ENCODE data around the gene DNAJC11. TPM values are rescaled to one million over a fixed set of nuclear protein-coding genes. Genes with fewer than 3 reads are reported as not detected.
"Not testable (repeated sequence)": the region's sequence is repeated elsewhere in the genome, so short reads cannot be mapped to it uniquely, and the experiment has no call there.

The DNAJC11 gene
- total and polyA plus RNA-seq, 2 experiments from 2014 or later, result 64.7 to 67.9 TPM

- Histone ChIP-seq H3K4me1 (ENCODE audit: low read depth) (peaks cover 11% of the 10 kb centered on the region), H3K9me3 (ENCODE audit: low read depth) (no peaks in the 10 kb centered on the region), H3K27ac (no peak overlapping the region), H3K36me3 (no peaks in the 10 kb centered on the region), H3K4me3 (no peak overlapping the region), H3K27me3 (peaks cover 13% of the 10 kb centered on the region)
- no peak for TF ChIP-seq CTCF (IDR thresholded peaks at IDR 0.05; ENCODE audit: low read depth, low read length)
- DNase-seq (ENCODE audit: low read depth in 1 of 2, low spot score in 1 of 2), result no peak
These were observed 3.1 kb upstream of the DNAJC11 start for GRCh38 chr1:6704746-6705145.

GRCh38 chr1:6703016-6703415, 1.4 kb upstream of the DNAJC11 start:
- Histone ChIP-seq H3K9me3 (ENCODE audit: low read depth) (no peaks in the 10 kb centered on the region), H3K27me3 (peaks cover 11% of the 10 kb centered on the region), H3K4me1 (ENCODE audit: low read depth) (peaks cover 11% of the 10 kb centered on the region), H3K36me3 (no peaks in the 10 kb centered on the region), H3K27ac (no peak overlapping the region), H3K4me3 (no peak overlapping the region)
- TF ChIP-seq CTCF (IDR thresholded peaks at IDR 0.05; ENCODE audit: low read depth, low read length), result no peak
- no peak for DNase-seq (ENCODE audit: low read depth in 1 of 2, low spot score in 1 of 2)

GRCh38 chr1:6700853-6701436, 671 bp downstream of the DNAJC11 start:
- Histone ChIP-seq H3K9me3 (ENCODE audit: low read depth) (no peaks in the 10 kb centered on the region), H3K27me3 (no peaks in the 10 kb centered on the region), H3K36me3 (no peaks in the 10 kb centered on the region), H3K4me3 (peak overlapping the region; percentile 99), H3K4me1 (ENCODE audit: low read depth) (peaks cover 11% of the 10 kb centered on the region), H3K27ac (peak overlapping the region; percentile 92)
- DNase-seq (ENCODE audit: low read depth in 1 of 2, low spot score in 1 of 2), result peak; percentile 3 to 8
- no peak for TF ChIP-seq CTCF (IDR thresholded peaks at IDR 0.05; ENCODE audit: low read depth, low read length)

GRCh38 chr1:6699915-6700314, 1.7 kb downstream of the DNAJC11 start:
- peaks cover 11% of the 10 kb centered on the region for H3K4me1 ChIP-seq (ENCODE audit: low read depth)
- not testable (repeated sequence) for H3K9me3 ChIP-seq (ENCODE audit: low read depth); H3K27ac ChIP-seq; H3K36me3 ChIP-seq; H3K4me3 ChIP-seq; H3K27me3 ChIP-seq; DNase-seq (ENCODE audit: low read depth in 1 of 2, low spot score in 1 of 2)

GRCh38 chr1:6695868-6696267, 5.7 kb downstream of the DNAJC11 start:
- TF ChIP-seq CTCF (IDR thresholded peaks at IDR 0.05; ENCODE audit: low read depth, low read length), result no peak
- no peak for DNase-seq (ENCODE audit: low read depth in 1 of 2, low spot score in 1 of 2)
- Histone ChIP-seq H3K36me3 (no peaks in the 10 kb centered on the region), H3K27me3 (no peaks in the 10 kb centered on the region), H3K4me3 (no peak overlapping the region), H3K9me3 (ENCODE audit: low read depth) (no peaks in the 10 kb centered on the region), H3K27ac (no peak overlapping the region), H3K4me1 (ENCODE audit: low read depth) (peaks cover 6% of the 10 kb centered on the region)

GRCh38 chr1:6694121-6694713, 7.4 kb downstream of the DNAJC11 start:
- no peaks in the 10 kb centered on the region for H3K36me3 ChIP-seq
- no peak overlapping the region for H3K4me3 ChIP-seq
- H3K4me1 ChIP-seq (ENCODE audit: low read depth), result no peaks in the 10 kb centered on the region
- H3K9me3 ChIP-seq (ENCODE audit: low read depth), result no peaks in the 10 kb centered on the region
- no peak overlapping the region for H3K27ac ChIP-seq
- no peak for TF ChIP-seq CTCF (IDR thresholded peaks at IDR 0.05; ENCODE audit: low read depth, low read length)
- no peak for DNase-seq (ENCODE audit: low read depth in 1 of 2, low spot score in 1 of 2)
- H3K27me3 ChIP-seq, result no peaks in the 10 kb centered on the region

Data from cardiac muscle cell (in vitro differentiated cells and primary cell).